Muscle layer of colon (tissue), 2 donors: ENCODE results near the gene BTBD9.

Experiments used
- H3K27ac ChIP-seq: one replicate; pipeline ENCODE4 v1.7.0; 2013; ENCODE audit warnings: low read depth, mild to moderate bottlenecking, low read length, moderate library complexity
- H3K27me3 ChIP-seq, 2 donors: one replicate each; pipeline ENCODE4 v1.7.0; 2013; ENCODE audit warnings: low read length in 2 of 2, mild to moderate bottlenecking in 2 of 2; ENCODE audit not compliant: insufficient read depth in 2 of 2, control insufficient read depth in 1 of 2
- H3K36me3 ChIP-seq: one replicate; pipeline ENCODE4 v1.7.0; 2013; ENCODE audit warnings: mild to moderate bottlenecking, low read length; ENCODE audit not compliant: insufficient read depth
- H3K4me1 ChIP-seq: one replicate; pipeline ENCODE4 v1.7.0; 2013; ENCODE audit warnings: mild to moderate bottlenecking, low read length; ENCODE audit not compliant: insufficient read depth
- H3K4me3 ChIP-seq, 2 donors: one replicate each; pipeline ENCODE4 v1.7.0; 2013; ENCODE audit warnings: low read length in 2 of 2, low read depth in 1 of 2, mild to moderate bottlenecking in 1 of 2, moderate library complexity in 1 of 2
- H3K9ac ChIP-seq: one replicate; pipeline ENCODE4 v1.7.0; 2013; ENCODE audit warnings: low read length
- H3K9me3 ChIP-seq: one replicate; pipeline ENCODE4 v1.7.0; 2013; ENCODE audit warnings: mild to moderate bottlenecking, low read length
- donor health status: abdominal sarcoma.
- donor health status: Adenocarcinoma of cecum.

Gene BTBD9

GRCh38 chr6:38302838-38303237 is 336.9 kb downstream of the BTBD9 start:
- Histone ChIP-seq H3K36me3 (no peaks in the 10 kb centered on the region), H3K4me1 (no peaks in the 10 kb centered on the region), H3K9ac (no peak overlapping the region), H3K27me3 (no peaks in the 10 kb centered on the region), H3K27ac (no peak overlapping the region), H3K4me3 (no peak overlapping the region), H3K9me3 (no peaks in the 10 kb centered on the region)

- H3K9ac ChIP-seq: no peak overlapping the region
- no peaks in the 10 kb centered on the region for H3K4me1 ChIP-seq
- no peaks in the 10 kb centered on the region for H3K27me3 ChIP-seq
- H3K9me3 ChIP-seq: no peaks in the 10 kb centered on the region
- no peak overlapping the region for H3K4me3 ChIP-seq
- H3K36me3 ChIP-seq: no peaks in the 10 kb centered on the region
- H3K27ac ChIP-seq: no peak overlapping the region
Observed at GRCh38 chr6:38302081-38302480, 337.6 kb downstream of the BTBD9 start.

GRCh38 chr6:38290133-38290799 is 349.5 kb downstream of the BTBD9 start:
- no peak overlapping the region for H3K27ac ChIP-seq

GRCh38 chr6:38287487-38287886 is 352.2 kb downstream of the BTBD9 start:
- no peaks in the 10 kb centered on the region for H3K9me3 ChIP-seq

More at GRCh38 chr6:38290133-38290799, 349.5 kb downstream of the BTBD9 start:
- no peaks in the 10 kb centered on the region for H3K9me3 ChIP-seq
- no peaks in the 10 kb centered on the region for H3K27me3 ChIP-seq
- no peak overlapping the region for H3K9ac ChIP-seq
- no peaks in the 10 kb centered on the region for H3K36me3 ChIP-seq
- H3K4me1 ChIP-seq: no peaks in the 10 kb centered on the region
- H3K4me3 ChIP-seq: no peak overlapping the region

GRCh38 chr6:38284802-38285394 is 354.8 kb downstream of the BTBD9 start:
- Histone ChIP-seq H3K4me3 (no peak overlapping the region), H3K36me3 (no peaks in the 10 kb centered on the region), H3K27me3 (no peaks in the 10 kb centered on the region), H3K4me1 (peaks cover 4% of the 10 kb centered on the region), H3K9ac (no peak overlapping the region), H3K9me3 (no peaks in the 10 kb centered on the region), H3K27ac (no peak overlapping the region)

More at GRCh38 chr6:38287487-38287886, 352.2 kb downstream of the BTBD9 start:
- Histone ChIP-seq H3K9ac (no peak overlapping the region), H3K36me3 (no peaks in the 10 kb centered on the region), H3K4me3 (no peak overlapping the region), H3K27me3 (no peaks in the 10 kb centered on the region), H3K4me1 (no peaks in the 10 kb centered on the region), H3K27ac (no peak overlapping the region)

GRCh38 chr6:38283734-38284362 is 355.9 kb downstream of the BTBD9 start:
- Histone ChIP-seq H3K4me1 (peaks cover 5% of the 10 kb centered on the region), H3K9ac (no peak overlapping the region), H3K27ac (no peak overlapping the region), H3K36me3 (no peaks in the 10 kb centered on the region), H3K9me3 (no peaks in the 10 kb centered on the region), H3K4me3 (no peak overlapping the region), H3K27me3 (no peaks in the 10 kb centered on the region)

- Histone ChIP-seq H3K4me3 (no peak overlapping the region), H3K27me3 (no peaks in the 10 kb centered on the region), H3K4me1 (peaks cover 5% of the 10 kb centered on the region), H3K27ac (no peak overlapping the region), H3K9me3 (no peaks in the 10 kb centered on the region), H3K36me3 (no peaks in the 10 kb centered on the region), H3K9ac (no peak overlapping the region)
Observed at GRCh38 chr6:38282911-38283310, 356.8 kb downstream of the BTBD9 start.

- Histone ChIP-seq H3K4me1 (peaks cover 5% of the 10 kb centered on the region), H3K36me3 (no peaks in the 10 kb centered on the region), H3K4me3 (no peak overlapping the region), H3K9ac (no peak overlapping the region), H3K9me3 (no peaks in the 10 kb centered on the region), H3K27ac (no peak overlapping the region), H3K27me3 (no peaks in the 10 kb centered on the region)
Observed at GRCh38 chr6:38281126-38281525, 358.6 kb downstream of the BTBD9 start.

GRCh38 chr6:38279963-38280588 is 359.7 kb downstream of the BTBD9 start:
- Histone ChIP-seq H3K9ac (no peak overlapping the region), H3K36me3 (no peaks in the 10 kb centered on the region), H3K4me3 (no peak overlapping the region), H3K27ac (no peak overlapping the region), H3K4me1 (peaks cover 5% of the 10 kb centered on the region), H3K9me3 (no peaks in the 10 kb centered on the region), H3K27me3 (no peaks in the 10 kb centered on the region)

GRCh38 chr6:38279423-38279822 is 360.3 kb downstream of the BTBD9 start:
- H3K4me3 ChIP-seq: no peak overlapping the region
- no peaks in the 10 kb centered on the region for H3K9me3 ChIP-seq
- H3K27me3 ChIP-seq: no peaks in the 10 kb centered on the region
- H3K36me3 ChIP-seq: no peaks in the 10 kb centered on the region
- H3K4me1 ChIP-seq: peaks cover 5% of the 10 kb centered on the region
- H3K27ac ChIP-seq: no peak overlapping the region
- H3K9ac ChIP-seq: no peak overlapping the region

GRCh38 chr6:38273325-38273724 is 366.4 kb downstream of the BTBD9 start:
- H3K9me3 ChIP-seq: no peaks in the 10 kb centered on the region
- no peak overlapping the region for H3K9ac ChIP-seq
- no peaks in the 10 kb centered on the region for H3K27me3 ChIP-seq
- H3K4me1 ChIP-seq: no peaks in the 10 kb centered on the region
- H3K27ac ChIP-seq: no peak overlapping the region
- no peak overlapping the region for H3K4me3 ChIP-seq
- H3K36me3 ChIP-seq: no peaks in the 10 kb centered on the region
